Neural cell (in vitro differentiated cells): ENCODE results near the gene TNRC6C. TPM values are rescaled to one million over a fixed set of nuclear protein-coding genes. Genes with fewer than 3 reads are reported as not detected.

Experiments
- H2AFZ ChIP-seq: fragments of 200-600, 300-800 bp; sonication (generic), shearing (Covaris generic); 2 replicates; pipeline ENCODE4 v1.6.0; 2014; ENCODE audit warnings: low read depth, mild to moderate bottlenecking, antibody characterized with exemption, low read length, moderate library complexity
- H3F3A ChIP-seq: fragments of 200-600 bp; shearing (Covaris generic); 2 replicates; pipeline ENCODE4 v1.6.1; 2016; ENCODE audit warnings: mild to moderate bottlenecking, moderate library complexity, mixed read lengths, antibody characterized with exemption, low read length; ENCODE audit not compliant: insufficient read depth, poor library complexity, severe bottlenecking
- H3K27ac ChIP-seq: fragments of 200-600, 300-800 bp; sonication (generic), shearing (Covaris generic); 2 replicates; pipeline ENCODE4 v1.5.1; 2014; ENCODE audit warnings: mild to moderate bottlenecking, low read length, moderate library complexity
- H3K27me3 ChIP-seq: fragments of 300-800, 200-600 bp; sonication (generic), shearing (Covaris generic); 2 replicates; pipeline ENCODE4 v1.6.0; 2014; ENCODE audit warnings: mild to moderate bottlenecking, low read depth, low read length, moderate library complexity; ENCODE audit not compliant: insufficient read depth
- H3K36me3 ChIP-seq: fragments of 300-800, 200-600 bp; sonication (generic), shearing (Covaris generic); 2 replicates; pipeline ENCODE4 v1.5.1; 2014; ENCODE audit warnings: mild to moderate bottlenecking, antibody characterized with exemption, low read length, moderate library complexity; ENCODE audit not compliant: insufficient read depth
- H3K4me2 ChIP-seq: fragments of 300-800, 200-600 bp; sonication (generic), shearing (Covaris generic); 2 replicates; pipeline ENCODE4 v1.6.0; 2014; ENCODE audit warnings: mild to moderate bottlenecking, low read length
- H3K4me3 ChIP-seq: fragments of 300-800, 200-600 bp; sonication (generic), shearing (Covaris generic); 2 replicates; pipeline ENCODE4 v1.5.1; 2014; ENCODE audit warnings: mild to moderate bottlenecking, low read length, moderate library complexity
- H3K79me2 ChIP-seq: fragments of 200-600 bp; shearing (Covaris generic); replicated peaks from 2 replicates; pipeline ENCODE4 v1.6.0; 2014; ENCODE audit warnings: mild to moderate bottlenecking, low read length, moderate library complexity; ENCODE audit not compliant: insufficient read depth
- H3K9ac ChIP-seq: fragments of 300-800, 200-600 bp; sonication (generic), shearing (Covaris generic); 2 replicates; pipeline ENCODE4 v1.6.1; 2016; ENCODE audit warnings: mild to moderate bottlenecking, low read length, mixed read lengths
- H3K9me2 ChIP-seq: fragments of 200-600 bp; shearing (Covaris generic); 2 replicates; pipeline ENCODE4 v1.6.1; 2016; ENCODE audit warnings: mild to moderate bottlenecking, low read length, mixed read lengths; ENCODE audit not compliant: insufficient read depth
- H3K9me3 ChIP-seq: fragments of 200-600, 300-800 bp; sonication (generic), shearing (Covaris generic); 2 replicates; pipeline ENCODE4 v1.6.1; 2016; ENCODE audit warnings: mild to moderate bottlenecking, mixed run types, low read length, moderate library complexity, mixed read lengths
- H4K20me1 ChIP-seq: fragments of 200-600 bp; shearing (Covaris generic); 2 replicates; pipeline ENCODE4 v1.6.1; 2016; ENCODE audit warnings: mild to moderate bottlenecking, mixed run types; ENCODE audit not compliant: insufficient read depth
- CTCF ChIP-seq: fragments of 450-650 bp; IDR thresholded peaks from 2 replicates; pipeline ENCODE4 v1.5.1; 2014; ENCODE audit warnings: antibody characterized with exemption, mild to moderate bottlenecking, moderate library complexity; ENCODE audit not compliant: poor library complexity, severe bottlenecking
- EP300 ChIP-seq: fragments of 450-650 bp; conservative IDR thresholded peaks from 2 replicates; pipeline ENCODE4 v1.6.1; 2014; ENCODE audit warnings: antibody characterized with exemption, mild to moderate bottlenecking, moderate library complexity; ENCODE audit not compliant: poor library complexity, severe bottlenecking
- EZH2 ChIP-seq: fragments of 200-600, 300-800 bp; shearing (Covaris generic), sonication (generic); IDR thresholded peaks from 2 replicates; pipeline ENCODE4 v1.6.1; 2014; ENCODE audit warnings: antibody characterized with exemption, low read length, borderline replicate concordance, mild to moderate bottlenecking; ENCODE audit not compliant: insufficient read depth, poor library complexity, severe bottlenecking
- MXI1 ChIP-seq: fragments of 450-650 bp; conservative IDR thresholded peaks from 2 replicates; pipeline ENCODE4 v1.6.1; 2014; ENCODE audit warnings: antibody characterized with exemption, mild to moderate bottlenecking; ENCODE audit not compliant: poor library complexity, severe bottlenecking
- POLR2AphosphoS5 ChIP-seq: IDR thresholded peaks from 2 replicates; pipeline ENCODE4 v1.6.1; 2012
- RAD21 ChIP-seq: fragments of 450-650 bp; conservative IDR thresholded peaks from 2 replicates; pipeline ENCODE4 v1.6.1; 2014; ENCODE audit warnings: antibody characterized with exemption, mild to moderate bottlenecking, moderate library complexity
- REST ChIP-seq: IDR thresholded peaks from 2 replicates; pipeline ENCODE4 v1.6.1; 2012; ENCODE audit warnings: borderline replicate concordance
- SMC3 ChIP-seq: fragments of 450-650 bp; conservative IDR thresholded peaks from 2 replicates; pipeline ENCODE4 v1.6.1; 2014; ENCODE audit warnings: antibody characterized with exemption, mild to moderate bottlenecking, moderate library complexity; ENCODE audit not compliant: poor library complexity
- TAF1 ChIP-seq: IDR thresholded peaks from 2 replicates; pipeline ENCODE4 v1.6.1; 2012; ENCODE audit warnings: low read depth
- polyA plus RNA-seq: library from polyadenylated mRNA; depleted of rRNA; stranded (reverse); fragments of >200 nt; gene quantifications from 2 replicates; pipeline ENCODE4 v1.2.3, GENCODE V29; 2014

The TNRC6C gene
- polyA plus RNA-seq, 1 donor from 2014 or later: 15.4 TPM

- no peaks in the 10 kb centered on the region for H3F3A ChIP-seq
- H3K27me3 ChIP-seq: no peaks in the 10 kb centered on the region
- H3K9ac ChIP-seq: no peak overlapping the region
- no peak overlapping the region for H3K4me2 ChIP-seq
- no peak overlapping the region for H3K4me3 ChIP-seq
- no peaks in the 10 kb centered on the region for H4K20me1 ChIP-seq
- H3K36me3 ChIP-seq: peaks cover 23% of the 10 kb centered on the region
- H3K9me2 ChIP-seq: no peaks in the 10 kb centered on the region
- no peak overlapping the region for H3K27ac ChIP-seq
- no peaks in the 10 kb centered on the region for H3K79me2 ChIP-seq
- H2AFZ ChIP-seq: no peak overlapping the region
- H3K9me3 ChIP-seq: no peaks in the 10 kb centered on the region
- TF ChIP-seq TAF1 (no peak), RAD21 (no peak), REST (no peak), SMC3 (no peak), CTCF (no peak), MXI1 (no peak), POLR2AphosphoS5 (no peak), EZH2 (no peak)
These were observed 130.0 kb downstream of the TNRC6C start for GRCh38 chr17:78088529-78088928.

GRCh38 chr17:78089576-78090281 lies 131.2 kb downstream of the TNRC6C start:
- no peaks in the 10 kb centered on the region for H3K27me3 ChIP-seq
- H3K4me3 ChIP-seq: no peak overlapping the region
- no peak overlapping the region for H3K27ac ChIP-seq
- H3F3A ChIP-seq: no peaks in the 10 kb centered on the region
- peaks cover 25% of the 10 kb centered on the region for H3K36me3 ChIP-seq
- H4K20me1 ChIP-seq: no peaks in the 10 kb centered on the region
- H3K9me3 ChIP-seq: no peaks in the 10 kb centered on the region
- no peaks in the 10 kb centered on the region for H3K9me2 ChIP-seq
- TF ChIP-seq MXI1 (no peak), REST (no peak), RAD21 (no peak), EZH2 (no peak), POLR2AphosphoS5 (no peak), SMC3 (no peak), CTCF (no peak), TAF1 (no peak), EP300 (no peak)
- no peak overlapping the region for H2AFZ ChIP-seq
- no peak overlapping the region for H3K9ac ChIP-seq
- H3K4me2 ChIP-seq: no peak overlapping the region
- H3K79me2 ChIP-seq: no peaks in the 10 kb centered on the region
